ENCODE data around the gene GJB3. TPM values are rescaled to one million over a fixed set of nuclear protein-coding genes. Genes with fewer than 3 reads are reported as not detected.

GJB3 gene
- total RNA-seq, 1 donor from 2014 or later = 24.6 TPM

- intact Hi-C loops (cut with DNase I) = no loop called here
- peaks cover 0 to under 1% of the 10 kb centered on the region in 2 donors for H3K36me3 ChIP-seq
- DNase-seq (ENCODE audit: extremely low spot score in 2 of 2) = no peak
- H3K4me1 ChIP-seq = peaks cover 13% of the 10 kb centered on the region
- H3K4me3 ChIP-seq = no peak overlapping the region
- H3K27ac ChIP-seq = peak overlapping the region; percentile 63
- no peaks in the 10 kb centered on the region for H3K27me3 ChIP-seq
- TF ChIP-seq POLR2AphosphoS5 (IDR thresholded peaks at IDR 0.05; ENCODE audit: insufficient read depth in 1 of 2, low read depth in 1 of 2) (peak in 1 of 2 donors; percentile 29), POLR2A (IDR thresholded peaks at IDR 0.05) (no peak)
- TF ChIP-seq, protein P1, sequence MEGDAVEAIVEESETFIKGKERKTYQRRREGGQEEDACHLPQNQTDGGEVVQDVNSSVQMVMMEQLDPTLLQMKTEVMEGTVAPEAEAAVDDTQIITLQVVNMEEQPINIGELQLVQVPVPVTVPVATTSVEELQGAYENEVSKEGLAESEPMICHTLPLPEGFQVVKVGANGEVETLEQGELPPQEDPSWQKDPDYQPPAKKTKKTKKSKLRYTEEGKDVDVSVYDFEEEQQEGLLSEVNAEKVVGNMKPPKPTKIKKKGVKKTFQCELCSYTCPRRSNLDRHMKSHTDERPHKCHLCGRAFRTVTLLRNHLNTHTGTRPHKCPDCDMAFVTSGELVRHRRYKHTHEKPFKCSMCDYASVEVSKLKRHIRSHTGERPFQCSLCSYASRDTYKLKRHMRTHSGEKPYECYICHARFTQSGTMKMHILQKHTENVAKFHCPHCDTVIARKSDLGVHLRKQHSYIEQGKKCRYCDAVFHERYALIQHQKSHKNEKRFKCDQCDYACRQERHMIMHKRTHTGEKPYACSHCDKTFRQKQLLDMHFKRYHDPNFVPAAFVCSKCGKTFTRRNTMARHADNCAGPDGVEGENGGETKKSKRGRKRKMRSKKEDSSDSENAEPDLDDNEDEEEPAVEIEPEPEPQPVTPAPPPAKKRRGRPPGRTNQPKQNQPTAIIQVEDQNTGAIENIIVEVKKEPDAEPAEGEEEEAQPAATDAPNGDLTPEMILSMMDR (IDR thresholded peaks at IDR 0.05) = no peak
- no peaks in the 10 kb centered on the region for H3K9me3 ChIP-seq
Measured at GRCh38 chr1:34790985-34791384, 10.0 kb downstream of the GJB3 start.

- H3K27ac ChIP-seq = peak overlapping the region; percentile 63
Measured at GRCh38 chr1:34792424-34792823, 11.4 kb downstream of the GJB3 start.

GRCh38 chr1:34792868-34793727, 12.1 kb downstream of the GJB3 start, which contains the start of gene GJA4:
Gene GJA4, plus strand, starts transcription at chr1:34792999. Its CDS starts 1,215 bp downstream, at chr1:34794214.
- Histone ChIP-seq H3K27me3 (no peaks in the 10 kb centered on the region), H3K4me3 (peak within 1 kb of the TSS; percentile 35 to 40), H3K36me3 (no peaks in the 10 kb centered on the region), H3K4me1 (peaks cover 13% of the 10 kb centered on the region), H3K9me3 (no peaks in the 10 kb centered on the region), H3K27ac (peak within 1 kb of the TSS; percentile 63)
- intact Hi-C loops (cut with DNase I) = no loop called here
- DNase-seq (ENCODE audit: extremely low spot score in 2 of 2) = no peak
- no peak for TF ChIP-seq POLR2A (IDR thresholded peaks at IDR 0.05)
- TF ChIP-seq, protein P1 (IDR thresholded peaks at IDR 0.05) = no peak
- peak in 1 of 2 donors; percentile 60 for TF ChIP-seq POLR2AphosphoS5 (IDR thresholded peaks at IDR 0.05; ENCODE audit: insufficient read depth in 1 of 2, low read depth in 1 of 2)

More at GRCh38 chr1:34792424-34792823, 11.4 kb downstream of the GJB3 start:
- TF ChIP-seq POLR2A (IDR thresholded peaks at IDR 0.05) (no peak), POLR2AphosphoS5 (IDR thresholded peaks at IDR 0.05; ENCODE audit: insufficient read depth in 1 of 2, low read depth in 1 of 2) (no peak)
- TF ChIP-seq, protein P1 (IDR thresholded peaks at IDR 0.05) = no peak
- H3K4me1 ChIP-seq = peaks cover 13% of the 10 kb centered on the region
- no peaks in the 10 kb centered on the region for H3K36me3 ChIP-seq
- DNase-seq (ENCODE audit: extremely low spot score in 2 of 2) = no peak
- intact Hi-C loops (cut with DNase I) = no loop called here
- no peaks in the 10 kb centered on the region for H3K9me3 ChIP-seq
- H3K4me3 ChIP-seq = peak overlapping the region; percentile 35 to 40
- no peaks in the 10 kb centered on the region for H3K27me3 ChIP-seq

DNA sequence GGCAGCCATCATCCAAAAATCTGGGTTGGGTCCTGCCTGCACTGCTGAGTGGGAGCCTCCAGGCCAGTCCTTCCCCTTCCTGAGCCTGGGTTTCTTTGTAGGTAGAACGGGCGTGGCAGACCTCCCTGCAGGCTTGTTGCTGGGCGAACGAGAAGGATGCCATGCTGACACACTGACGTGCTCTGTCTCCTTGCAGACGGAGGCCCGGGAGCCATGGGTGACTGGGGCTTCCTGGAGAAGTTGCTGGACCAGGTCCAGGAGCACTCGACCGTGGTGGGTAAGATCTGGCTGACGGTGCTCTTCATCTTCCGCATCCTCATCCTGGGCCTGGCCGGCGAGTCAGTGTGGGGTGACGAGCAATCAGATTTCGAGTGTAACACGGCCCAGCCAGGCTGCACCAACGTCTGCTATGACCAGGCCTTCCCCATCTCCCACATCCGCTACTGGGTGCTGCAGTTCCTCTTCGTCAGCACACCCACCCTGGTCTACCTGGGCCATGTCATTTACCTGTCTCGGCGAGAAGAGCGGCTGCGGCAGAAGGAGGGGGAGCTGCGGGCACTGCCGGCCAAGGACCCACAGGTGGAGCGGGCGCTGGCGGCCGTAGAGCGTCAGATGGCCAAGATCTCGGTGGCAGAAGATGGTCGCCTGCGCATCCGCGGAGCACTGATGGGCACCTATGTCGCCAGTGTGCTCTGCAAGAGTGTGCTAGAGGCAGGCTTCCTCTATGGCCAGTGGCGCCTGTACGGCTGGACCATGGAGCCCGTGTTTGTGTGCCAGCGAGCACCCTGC, 13.2 kb downstream of the GJB3 start:
- H3K27me3 ChIP-seq = no peaks in the 10 kb centered on the region
- no peak for DNase-seq (ENCODE audit: extremely low spot score in 2 of 2)
- H3K9me3 ChIP-seq = no peaks in the 10 kb centered on the region
- TF ChIP-seq POLR2A (IDR thresholded peaks at IDR 0.05) (no peak), POLR2AphosphoS5 (IDR thresholded peaks at IDR 0.05; ENCODE audit: insufficient read depth in 1 of 2, low read depth in 1 of 2) (peak in 1 of 2 donors; percentile 8)
- TF ChIP-seq, protein P1 (IDR thresholded peaks at IDR 0.05) = no peak
- H3K36me3 ChIP-seq = no peaks in the 10 kb centered on the region
- H3K27ac ChIP-seq = peak overlapping the region; percentile 39
- intact Hi-C loops (cut with DNase I) = no loop called here
- peak overlapping the region; percentile 35 to 40 for H3K4me3 ChIP-seq
- peaks cover 13% of the 10 kb centered on the region for H3K4me1 ChIP-seq

Data from vagina (tissue), 2 donors.